H1 (cell line): ENCODE results near the gene AK5. TPM values are rescaled to one million over a fixed set of nuclear protein-coding genes. Genes with fewer than 3 reads are reported as not detected.

Source experiments
- NANOG ChIP-seq: IDR thresholded peaks from 2 replicates; pipeline ENCODE4 v1.6.1; 2011; ENCODE audit warnings: low read length, low read depth, mild to moderate bottlenecking, inconsistent platforms; ENCODE audit not compliant: insufficient read depth, poor library complexity, severe bottlenecking
- polyA plus RNA-seq, 7 experiments: library from polyadenylated mRNA; depleted of rRNA in 3 of 7; stranded (reverse) in 5 of 7; unstranded in 2 of 7; fragments of >200 nt in 5 of 7; fragments of 200-250 nt in 2 of 7; gene quantifications; 1 replicate in 5 of 7; 2 replicates in 1 of 7; 4 replicates in 1 of 7; pipeline versions ENCODE4 v1.2.1 to v1.2.3, GENCODE V29; 2011 to 2013; ENCODE audit warnings: missing spikeins in 2 of 7, mixed read lengths in 2 of 7
- total RNA-seq: library from RNA; stranded (reverse); fragmentation: NEBNext Ultra II Directional; extraction: Animal tissue kit (Norgen Biotek cat#: 25700); gene quantifications from 2 replicates; pipeline ENCODE4 v1.2.1, GENCODE V29; 2021

Gene AK5
- total and polyA plus RNA-seq, 2 of the 8 experiments (the other 6 are each of a cell fraction or from before 2014, with no cell fraction given) = 2.0 to 7.1 TPM

DNA sequence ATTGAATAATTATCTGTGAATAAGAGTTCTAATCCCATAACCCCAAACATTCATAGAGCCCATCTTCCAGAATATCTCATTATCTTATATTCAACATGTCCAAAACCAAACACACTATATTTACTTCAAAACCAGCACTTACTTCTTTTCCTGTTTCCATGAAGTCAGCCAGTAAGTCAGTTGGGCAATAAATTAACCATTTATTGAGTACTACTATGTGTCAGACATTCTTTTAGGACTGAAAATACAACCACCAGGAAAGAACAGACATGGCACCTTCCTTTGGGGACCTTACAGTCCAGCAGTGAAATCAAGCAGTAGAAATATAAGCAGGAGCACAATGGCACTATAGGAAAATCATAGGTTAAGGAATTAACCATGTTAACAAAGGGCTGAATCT is 8.8 kb downstream of the AK5 start (continued):
- TF ChIP-seq NANOG = no peak
